ENCODE results near the gene TMEM132E.

Gene TMEM132E

GRCh38 chr17:34569591-34569990, 9.8 kb upstream of the TMEM132E start:
- no peak for DNase-seq (ENCODE audit: low spot score)

GRCh38 chr17:34570506-34570905, 8.9 kb upstream of the TMEM132E start:
- DNase-seq (ENCODE audit: low spot score), result no peak

GRCh38 chr17:34571428-34572130, 7.8 kb upstream of the TMEM132E start:
- peak; percentile 62 for DNase-seq (ENCODE audit: low spot score)

GRCh38 chr17:34572483-34572882, 6.9 kb upstream of the TMEM132E start:
- DNase-seq (ENCODE audit: low spot score), result no peak

- DNase-seq (ENCODE audit: low spot score), result no peak
Observed at GRCh38 chr17:34575182-34575581, 4.2 kb upstream of the TMEM132E start.

- DNase-seq (ENCODE audit: low spot score), result no peak
Observed at GRCh38 chr17:34578016-34578415, 1.4 kb upstream of the TMEM132E start.

- no peak for DNase-seq (ENCODE audit: low spot score)
Observed at GRCh38 chr17:34578656-34579016, 746 bp upstream of the TMEM132E start.

GRCh38 chr17:34579979-34580684, 750 bp downstream of the TMEM132E start:
- peak; percentile 35 for DNase-seq (ENCODE audit: low spot score)

GRCh38 chr17:34580685-34581445, 1.5 kb downstream of the TMEM132E start:
- no peak for DNase-seq (ENCODE audit: low spot score)

- no peak for DNase-seq (ENCODE audit: low spot score)
Observed at GRCh38 chr17:34581446-34582184, 2.2 kb downstream of the TMEM132E start.

GRCh38 chr17:34582185-34582900, 3.0 kb downstream of the TMEM132E start:
- no peak for DNase-seq (ENCODE audit: low spot score)

- DNase-seq (ENCODE audit: low spot score), result no peak
Observed at GRCh38 chr17:34582901-34583245, 3.5 kb downstream of the TMEM132E start.

GRCh38 chr17:34584805-34585416, 5.5 kb downstream of the TMEM132E start:
- DNase-seq (ENCODE audit: low spot score), result peak; percentile 52

- no peak for DNase-seq (ENCODE audit: low spot score)
Observed at GRCh38 chr17:34586346-34586846, 7.0 kb downstream of the TMEM132E start.

GRCh38 chr17:34588266-34588665, 8.9 kb downstream of the TMEM132E start:
- DNase-seq (ENCODE audit: low spot score), result no peak

- no peak for DNase-seq (ENCODE audit: low spot score)
Observed at GRCh38 chr17:34589120-34589965, 10.0 kb downstream of the TMEM132E start.

GRCh38 chr17:34592002-34592401, 12.6 kb downstream of the TMEM132E start:
- DNase-seq (ENCODE audit: low spot score), result no peak

- DNase-seq (ENCODE audit: low spot score), result no peak
Observed at GRCh38 chr17:34596920-34597319, 17.5 kb downstream of the TMEM132E start.

- peak; percentile 90 for DNase-seq (ENCODE audit: low spot score)
Observed at GRCh38 chr17:34598161-34598776, 18.9 kb downstream of the TMEM132E start.

GRCh38 chr17:34601416-34601815, 22.0 kb downstream of the TMEM132E start:
- no peak for DNase-seq (ENCODE audit: low spot score)
